PC-3 (cell line): ENCODE results near the gene FXYD5. TPM values are rescaled to one million over a fixed set of nuclear protein-coding genes. Genes with fewer than 3 reads are reported as not detected.

Experiments used
- ATAC-seq: fragments of 200-7000 bp; cut with Tn5 transposase; 2 replicates; pipeline ENCODE4 v1.9.1; 2020; ENCODE audit warnings: mild to moderate bottlenecking, moderate library complexity
- BruUV-seq: library from RNA; stranded (reverse); fragments of 400-500 nt; replicated peaks from 2 replicates; lab custom pipeline; 2021; lab: Mats Ljungman, UMichigan
- CTCF ChIA-PET: fragments of 300-600 bp; sonication (Branson Sonifier 250); formaldehyde crosslinking; loops from one replicate; lab custom pipeline; 2022; ENCODE audit warnings: antibody characterized with exemption; lab: Charles Lee
- POLR2A ChIA-PET: fragments of 300-600 bp; sonication (Branson Sonifier 250); formaldehyde crosslinking; loops from one replicate; lab custom pipeline; 2022; ENCODE audit warnings: antibody characterized with exemption; ENCODE audit not compliant: unreplicated experiment; lab: Charles Lee
- DNase-seq: peaks from one replicate; pipeline ENCODE4 v3.0.0-alpha.2; 2015
- H2AFZ ChIP-seq: fragments of 300-600 bp; sonication (generic); 2 replicates; pipeline ENCODE4 v1.6.0; 2016; ENCODE audit warnings: antibody characterized with exemption, low read length
- H3F3A ChIP-seq: fragments of 300-600 bp; sonication (generic); one replicate; pipeline ENCODE4 v1.6.0; 2017; ENCODE audit warnings: antibody characterized with exemption, low read length, control low read depth, mild to moderate bottlenecking; ENCODE audit not compliant: unreplicated experiment
- H3K27ac ChIP-seq: fragments of 300-600 bp; sonication (generic); 2 replicates; pipeline ENCODE4 v1.5.1; 2016; ENCODE audit warnings: mild to moderate bottlenecking, low read length
- H3K27me3 ChIP-seq: fragments of 300-600 bp; sonication (generic); 2 replicates; pipeline ENCODE4 v1.6.1; 2016; ENCODE audit warnings: low read length, mixed read lengths
- H3K36me3 ChIP-seq: fragments of 300-600 bp; sonication (generic); 2 replicates; pipeline ENCODE4 v1.6.1; 2016; ENCODE audit warnings: low read depth, mixed run types, low read length, mixed read lengths
- H3K4me1 ChIP-seq: fragments of 300-600 bp; sonication (generic); 2 replicates; pipeline ENCODE4 v1.5.1; 2016; ENCODE audit warnings: low read length; ENCODE audit not compliant: insufficient read depth
- H3K4me2 ChIP-seq: fragments of 300-600 bp; sonication (generic); 2 replicates; pipeline ENCODE4 v1.6.0; 2016; ENCODE audit warnings: low read length
- H3K4me3 ChIP-seq: fragments of 300-600 bp; sonication (generic); 2 replicates; pipeline ENCODE4 v1.5.1; 2016; ENCODE audit warnings: mild to moderate bottlenecking, low read length, mixed read lengths
- H3K79me2 ChIP-seq: fragments of 300-600 bp; sonication (generic); 2 replicates; pipeline ENCODE4 v1.6.1; 2017; ENCODE audit warnings: low read length, mixed read lengths
- H3K9ac ChIP-seq: fragments of 300-600 bp; sonication (generic); 2 replicates; pipeline ENCODE4 v1.6.0; 2016; ENCODE audit warnings: mild to moderate bottlenecking, low read length
- H3K9me2 ChIP-seq: fragments of 300-600 bp; sonication (generic); replicated peaks from 2 replicates; pipeline ENCODE4 v1.6.1; 2016; ENCODE audit warnings: mixed run types, low read length, mixed read lengths
- H3K9me3 ChIP-seq: fragments of 300-600 bp; sonication (generic); 2 replicates; pipeline ENCODE4 v1.6.1; 2016; ENCODE audit warnings: low read length, mixed read lengths
- H4K20me1 ChIP-seq: fragments of 300-600 bp; sonication (generic); 2 replicates; pipeline ENCODE4 v1.6.1; 2016; ENCODE audit warnings: low read length, mixed read lengths
- CTCF ChIP-seq: fragments of 300-600 bp; sonication (generic); conservative IDR thresholded peaks from 2 replicates; pipeline ENCODE4 v1.5.1; 2017; ENCODE audit warnings: antibody characterized with exemption, low read depth, mild to moderate bottlenecking, low read length
- EZH2 ChIP-seq: fragments of 300-600 bp; sonication (generic); IDR thresholded peaks from one replicate; pipeline ENCODE4 v1.6.1; 2017; ENCODE audit warnings: antibody characterized with exemption, mild to moderate bottlenecking, low read length; ENCODE audit not compliant: unreplicated experiment
- EZH2phosphoT487 ChIP-seq: fragments of 300-600 bp; sonication (generic); IDR thresholded peaks from 2 replicates; pipeline ENCODE4 v1.6.1; 2018; ENCODE audit warnings: mild to moderate bottlenecking, antibody characterized with exemption, low read length, borderline replicate concordance
- intact Hi-C: fragments of 100-400 bp; cut with micrococcal nuclease; formaldehyde crosslinking; loops from 2 replicates; pipeline ENCODE4 v1.9.0; 2023
- total RNA-seq: library from RNA; depleted of rRNA; stranded (reverse); fragments of >200 nt; gene quantifications from 2 replicates; pipeline ENCODE4 v1.2.3, GENCODE V29; 2014

Gene FXYD5
- total RNA-seq, 1 experiment from 2014 or later, result 123 TPM

- CTCF ChIA-PET, result no interaction called here
- TF ChIP-seq CTCF (peak; percentile 91), EZH2phosphoT487 (no peak)
- peak overlapping the region; percentile 95 for H3K9ac ChIP-seq
- no peaks in the 10 kb centered on the region for H3K27me3 ChIP-seq
- H2AFZ ChIP-seq, result peak overlapping the region; percentile 90
- intact Hi-C loops, result loop anchor here (1.0 kb wide), 1 partner anchor 21 kb away; the partner anchor contains the start of gene LGI4
- peaks cover 23% of the 10 kb centered on the region for H3K79me2 ChIP-seq
- no peaks in the 10 kb centered on the region for H4K20me1 ChIP-seq
- H3K4me3 ChIP-seq, result peak overlapping the region; percentile 79
- DNase-seq, result peak; percentile 62
- peak; percentile 72 for ATAC-seq
- no peaks in the 10 kb centered on the region for H3F3A ChIP-seq
- POLR2A ChIA-PET, result no interaction called here
- peak overlapping the region; percentile 96 for H3K4me2 ChIP-seq
- H3K9me2 ChIP-seq, result no peaks in the 10 kb centered on the region
- BruUV-seq, result no TSS peak
- H3K36me3 ChIP-seq, result no peaks in the 10 kb centered on the region
- peak overlapping the region; percentile 92 for H3K27ac ChIP-seq
- H3K4me1 ChIP-seq, result peaks cover 41% of the 10 kb centered on the region
- no peaks in the 10 kb centered on the region for H3K9me3 ChIP-seq
These were observed 40.0 kb upstream of the FXYD5 start for GRCh38 chr19:35114353-35115176.

- BruUV-seq, result TSS peak; percentile 78
- H3K27me3 ChIP-seq, result no peaks in the 10 kb centered on the region
- peak within 1 kb of the TSS; percentile 92 for H3K27ac ChIP-seq
- H2AFZ ChIP-seq, result peak within 1 kb of the TSS; percentile 90
- H3K4me3 ChIP-seq, result peak within 1 kb of the TSS; percentile 79
- DNase-seq (peak; percentile 34), ATAC-seq (peak; percentile 22; the same call in 1 of the 2 replicates)
- H3K9ac ChIP-seq, result peak within 1 kb of the TSS; percentile 95
- no peaks in the 10 kb centered on the region for H3K9me2 ChIP-seq
- TF ChIP-seq EZH2, result no peak
- TF ChIP-seq CTCF, result no peak
- TF ChIP-seq EZH2phosphoT487, result no peak
- no peaks in the 10 kb centered on the region for H3K36me3 ChIP-seq
- H3K4me2 ChIP-seq, result peak within 1 kb of the TSS; percentile 96
- H3K79me2 ChIP-seq, result peaks cover 23% of the 10 kb centered on the region
- intact Hi-C loops, result no loop called here
- H4K20me1 ChIP-seq, result no peaks in the 10 kb centered on the region
- peaks cover 49% of the 10 kb centered on the region for H3K4me1 ChIP-seq
- ChIA-PET CTCF (no interaction called here), POLR2A (no interaction called here)
- no peaks in the 10 kb centered on the region for H3F3A ChIP-seq
- H3K9me3 ChIP-seq, result no peaks in the 10 kb centered on the region
These were observed 39.2 kb upstream of the FXYD5 start, which contains the start of gene FXYD3 for GRCh38 chr19:35115177-35115951. Gene FXYD3 (plus strand): TSS chr19:35115823. CDS start chr19:35119377, 3,554 bp downstream.
